Rectal smooth muscle tissue (tissue), 1 donor: Measurements from ENCODE around the gene RBBP8.

Experiments
- H3K27ac ChIP-seq: one replicate; pipeline ENCODE4 v1.7.0; 2013; ENCODE audit warnings: low read depth, low read length, inconsistent platforms
- H3K27me3 ChIP-seq: one replicate; pipeline ENCODE4 v1.7.0; 2013; ENCODE audit warnings: low read length; ENCODE audit not compliant: control insufficient read depth, insufficient read depth
- H3K36me3 ChIP-seq: one replicate; pipeline ENCODE4 v1.7.0; 2013; ENCODE audit warnings: low read length; ENCODE audit not compliant: control insufficient read depth, insufficient read depth
- H3K4me1 ChIP-seq: one replicate; pipeline ENCODE4 v1.7.0; 2013; ENCODE audit warnings: low read length; ENCODE audit not compliant: control insufficient read depth, insufficient read depth
- H3K4me3 ChIP-seq: one replicate; pipeline ENCODE4 v1.7.0; 2013; ENCODE audit warnings: low read length
- H3K9ac ChIP-seq: one replicate; pipeline ENCODE4 v1.7.0; 2013; ENCODE audit warnings: low read length

Gene RBBP8

DNA sequence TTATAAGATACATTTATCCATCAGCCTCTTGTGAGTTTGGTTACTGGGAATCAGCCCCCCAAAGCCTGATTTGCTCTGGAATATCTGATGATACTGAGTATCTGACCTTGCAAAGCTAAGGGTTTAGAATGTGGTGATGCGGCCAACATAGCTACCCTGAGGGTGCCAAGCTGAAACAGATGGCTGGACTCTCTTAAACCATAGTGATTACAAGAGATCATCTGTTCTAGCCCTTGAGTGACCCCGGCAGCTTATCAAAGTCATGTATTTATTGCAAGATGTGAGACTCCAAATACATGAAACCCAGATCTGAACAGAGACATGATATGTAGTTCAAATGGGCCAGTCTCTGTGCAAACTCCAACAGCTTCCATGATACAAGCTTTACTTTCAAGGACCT is 124.0 kb downstream of the RBBP8 start:
- no peak overlapping the region for H3K9ac ChIP-seq
- H3K27ac ChIP-seq = no peak overlapping the region
- H3K4me3 ChIP-seq = no peak overlapping the region
- no peaks in the 10 kb centered on the region for H3K36me3 ChIP-seq
- no peaks in the 10 kb centered on the region for H3K27me3 ChIP-seq
- H3K4me1 ChIP-seq = no peaks in the 10 kb centered on the region

DNA sequence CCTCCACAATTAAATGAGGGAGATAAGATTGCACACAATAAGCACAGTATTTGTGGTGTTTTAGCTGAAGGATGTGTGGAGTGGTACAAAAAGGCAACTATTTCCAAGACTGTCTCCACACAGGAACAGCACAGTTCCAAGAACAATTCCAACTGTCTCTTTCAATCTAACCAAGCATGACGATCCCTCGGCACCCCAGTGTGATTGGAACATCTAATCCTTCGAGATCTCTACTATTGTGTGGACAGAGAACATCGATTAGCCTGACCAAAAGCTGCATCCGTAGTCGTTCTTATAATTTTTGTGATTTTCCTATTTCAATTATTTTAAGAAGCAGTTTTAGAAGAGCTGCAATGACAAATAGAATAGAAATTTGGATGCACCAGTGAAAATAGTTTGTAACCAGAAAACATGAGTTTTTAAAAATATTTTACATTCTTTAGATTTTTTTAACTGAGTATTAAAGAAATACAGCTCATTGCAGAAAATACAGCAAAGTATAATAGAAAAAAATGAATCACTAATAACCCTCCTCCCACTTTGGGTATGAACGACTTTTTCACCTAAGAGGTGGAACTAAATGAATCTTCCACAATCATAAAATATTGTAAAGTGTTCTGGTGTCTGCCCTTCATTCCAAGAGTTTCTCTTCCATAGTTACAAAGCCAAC is 125.8 kb downstream of the RBBP8 start:
- H3K4me3 ChIP-seq = no peak overlapping the region
- no peaks in the 10 kb centered on the region for H3K36me3 ChIP-seq
- no peaks in the 10 kb centered on the region for H3K4me1 ChIP-seq
- no peak overlapping the region for H3K9ac ChIP-seq
- no peaks in the 10 kb centered on the region for H3K27me3 ChIP-seq
- no peak overlapping the region for H3K27ac ChIP-seq

DNA sequence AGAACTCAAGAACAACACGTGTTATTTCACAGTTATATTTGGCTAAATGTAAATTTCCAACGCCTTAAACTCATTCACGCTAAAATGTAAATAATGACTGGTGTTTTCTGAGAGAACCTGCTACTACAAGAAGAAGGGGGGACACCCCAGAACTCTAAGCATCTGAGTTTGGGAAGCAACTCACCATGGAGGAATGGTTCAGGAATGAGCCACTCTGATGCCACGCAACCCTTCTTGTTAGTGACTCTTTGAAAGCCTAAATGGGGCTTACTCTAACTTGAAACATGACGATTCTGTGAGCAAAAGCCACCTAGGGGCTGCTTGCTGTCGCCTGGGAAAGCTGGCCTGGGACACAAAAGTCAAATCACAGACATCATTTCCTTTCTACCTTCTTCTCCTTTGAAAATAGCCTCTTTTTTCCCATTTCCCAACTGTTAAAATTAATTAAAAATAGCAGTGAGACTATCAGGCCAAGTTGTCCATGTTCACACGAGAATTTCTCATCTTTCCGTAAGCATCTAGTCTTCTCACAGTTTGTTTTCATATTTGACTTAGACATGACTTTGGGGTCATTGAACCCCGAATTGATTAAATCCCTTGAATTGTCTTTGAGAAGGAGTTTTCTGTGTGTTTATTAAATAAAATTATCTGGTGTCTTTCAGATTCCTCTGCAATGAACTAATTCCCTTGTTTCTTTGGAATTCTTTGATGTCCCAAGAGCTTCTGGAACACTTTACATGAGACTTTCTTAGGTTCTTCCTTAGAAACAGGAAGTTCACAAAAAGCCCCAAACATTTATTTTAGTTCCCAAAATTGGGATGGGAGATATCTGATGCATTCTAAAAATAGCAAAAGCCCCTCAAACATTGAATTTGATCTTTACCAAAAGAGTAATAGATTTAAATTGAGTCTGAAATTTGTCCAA is 126.7 kb downstream of the RBBP8 start:
- H3K4me3 ChIP-seq = no peak overlapping the region
- H3K36me3 ChIP-seq = no peaks in the 10 kb centered on the region
- no peaks in the 10 kb centered on the region for H3K27me3 ChIP-seq
- H3K4me1 ChIP-seq = no peaks in the 10 kb centered on the region
- H3K27ac ChIP-seq = no peak overlapping the region
- no peak overlapping the region for H3K9ac ChIP-seq

GRCh38 chr18:23062011-23062410 is 128.9 kb downstream of the RBBP8 start:
- Histone ChIP-seq H3K4me1 (no peaks in the 10 kb centered on the region), H3K36me3 (no peaks in the 10 kb centered on the region), H3K9ac (no peak overlapping the region), H3K27ac (no peak overlapping the region), H3K4me3 (no peak overlapping the region), H3K27me3 (no peaks in the 10 kb centered on the region)

DNA sequence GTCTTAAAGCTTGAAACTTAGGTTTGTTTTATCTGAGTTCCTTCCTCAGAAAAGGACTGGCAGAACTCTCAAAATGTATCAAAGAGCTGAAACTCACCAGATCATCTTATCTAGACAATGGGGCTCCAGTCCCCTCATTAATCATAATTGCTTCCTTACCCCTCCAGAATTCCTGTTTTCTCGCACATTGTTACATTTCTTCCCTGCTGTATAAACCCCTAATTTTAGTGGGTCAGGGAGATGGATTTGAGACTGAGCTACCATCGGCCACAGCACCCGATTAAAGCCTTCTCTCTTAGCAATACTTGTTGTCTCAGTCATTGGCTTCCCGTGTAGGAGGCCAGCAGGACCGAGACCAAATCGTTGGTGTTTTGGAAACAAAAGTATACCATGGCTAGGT is 130.4 kb downstream of the RBBP8 start:
- H3K36me3 ChIP-seq = no peaks in the 10 kb centered on the region
- no peak overlapping the region for H3K9ac ChIP-seq
- H3K27ac ChIP-seq = no peak overlapping the region
- no peaks in the 10 kb centered on the region for H3K4me1 ChIP-seq
- no peaks in the 10 kb centered on the region for H3K27me3 ChIP-seq
- no peak overlapping the region for H3K4me3 ChIP-seq

GRCh38 chr18:23065234-23065806 is 132.2 kb downstream of the RBBP8 start:
- Histone ChIP-seq H3K4me3 (no peak overlapping the region), H3K27ac (no peak overlapping the region), H3K36me3 (no peaks in the 10 kb centered on the region), H3K4me1 (no peaks in the 10 kb centered on the region), H3K27me3 (no peaks in the 10 kb centered on the region), H3K9ac (no peak overlapping the region)

DNA sequence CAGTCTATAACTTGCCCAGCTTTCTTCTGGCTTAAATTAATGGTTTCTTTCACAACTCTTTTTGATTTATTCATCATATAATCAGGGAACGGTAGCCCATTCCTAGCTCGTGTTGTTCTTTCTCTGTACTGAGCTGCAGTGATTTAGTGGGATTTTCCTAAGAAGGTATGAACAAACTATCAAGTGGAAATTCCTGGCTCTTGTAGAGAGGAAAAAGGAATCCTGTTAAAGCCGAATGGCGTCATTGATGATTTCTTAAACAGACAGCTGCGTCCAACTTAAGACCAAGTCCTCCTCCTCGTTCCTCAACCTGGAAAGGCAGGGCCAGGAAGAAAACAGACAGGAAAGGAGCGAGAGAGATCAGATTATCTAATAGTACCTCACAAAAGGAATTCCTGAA is 132.9 kb downstream of the RBBP8 start:
- Histone ChIP-seq H3K36me3 (no peaks in the 10 kb centered on the region), H3K27me3 (no peaks in the 10 kb centered on the region), H3K27ac (no peak overlapping the region), H3K9ac (no peak overlapping the region), H3K4me1 (no peaks in the 10 kb centered on the region), H3K4me3 (no peak overlapping the region)

DNA sequence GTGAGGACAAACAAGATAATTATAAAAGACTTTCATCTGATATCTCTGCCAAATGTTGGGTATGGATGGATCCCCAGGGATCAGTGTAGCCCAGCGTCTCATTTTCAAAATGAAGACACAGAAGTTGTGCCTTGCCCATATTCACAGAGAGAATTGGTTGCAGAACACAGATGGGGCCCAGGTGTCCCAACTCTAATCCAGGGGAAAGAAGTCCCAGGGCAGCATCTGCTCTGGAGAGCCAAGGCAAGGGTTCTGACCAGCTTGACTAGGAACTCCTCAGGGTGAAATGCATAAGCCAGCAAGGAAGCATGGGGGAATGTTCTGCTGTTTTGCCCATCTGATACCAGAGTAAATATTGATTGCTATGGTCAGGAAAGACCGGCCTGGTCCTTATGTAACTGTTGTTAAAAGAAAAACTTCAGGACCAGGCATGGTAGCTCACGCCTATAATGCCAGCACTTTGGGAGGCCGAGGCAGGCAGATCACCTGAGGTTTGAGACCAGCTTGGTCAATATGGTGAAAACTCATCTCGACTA is 133.4 kb downstream of the RBBP8 start:
- Histone ChIP-seq H3K4me1 (no peaks in the 10 kb centered on the region), H3K4me3 (no peak overlapping the region), H3K9ac (no peak overlapping the region), H3K36me3 (no peaks in the 10 kb centered on the region), H3K27ac (no peak overlapping the region), H3K27me3 (no peaks in the 10 kb centered on the region)

DNA sequence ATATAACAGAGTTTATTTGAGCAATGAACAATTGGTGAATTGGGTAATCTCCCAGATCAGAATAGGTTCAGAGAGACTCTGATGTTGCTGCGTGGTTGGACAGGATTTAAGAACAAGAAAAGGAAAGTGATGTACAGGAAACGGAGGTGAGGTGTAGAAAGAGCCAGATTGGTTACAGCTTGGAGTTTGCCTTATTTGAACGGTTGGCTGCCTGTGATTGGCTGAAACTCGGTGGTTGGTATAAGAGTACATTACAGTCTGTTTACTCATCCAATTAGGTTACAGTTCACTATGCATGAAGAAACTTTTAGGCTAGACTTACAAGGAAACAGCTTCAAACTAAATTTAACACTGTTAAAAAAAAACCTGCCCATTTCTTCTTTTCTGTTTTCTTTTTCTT is 134.1 kb downstream of the RBBP8 start:
- H3K27me3 ChIP-seq = no peaks in the 10 kb centered on the region
- H3K4me3 ChIP-seq = no peak overlapping the region
- H3K4me1 ChIP-seq = no peaks in the 10 kb centered on the region
- no peak overlapping the region for H3K27ac ChIP-seq
- H3K9ac ChIP-seq = no peak overlapping the region
- H3K36me3 ChIP-seq = no peaks in the 10 kb centered on the region

GRCh38 chr18:23068011-23068410 is 134.9 kb downstream of the RBBP8 start:
- H3K4me1 ChIP-seq = no peaks in the 10 kb centered on the region
- H3K9ac ChIP-seq = no peak overlapping the region
- H3K27me3 ChIP-seq = no peaks in the 10 kb centered on the region
- H3K36me3 ChIP-seq = no peaks in the 10 kb centered on the region
- H3K27ac ChIP-seq = no peak overlapping the region
- H3K4me3 ChIP-seq = no peak overlapping the region

DNA sequence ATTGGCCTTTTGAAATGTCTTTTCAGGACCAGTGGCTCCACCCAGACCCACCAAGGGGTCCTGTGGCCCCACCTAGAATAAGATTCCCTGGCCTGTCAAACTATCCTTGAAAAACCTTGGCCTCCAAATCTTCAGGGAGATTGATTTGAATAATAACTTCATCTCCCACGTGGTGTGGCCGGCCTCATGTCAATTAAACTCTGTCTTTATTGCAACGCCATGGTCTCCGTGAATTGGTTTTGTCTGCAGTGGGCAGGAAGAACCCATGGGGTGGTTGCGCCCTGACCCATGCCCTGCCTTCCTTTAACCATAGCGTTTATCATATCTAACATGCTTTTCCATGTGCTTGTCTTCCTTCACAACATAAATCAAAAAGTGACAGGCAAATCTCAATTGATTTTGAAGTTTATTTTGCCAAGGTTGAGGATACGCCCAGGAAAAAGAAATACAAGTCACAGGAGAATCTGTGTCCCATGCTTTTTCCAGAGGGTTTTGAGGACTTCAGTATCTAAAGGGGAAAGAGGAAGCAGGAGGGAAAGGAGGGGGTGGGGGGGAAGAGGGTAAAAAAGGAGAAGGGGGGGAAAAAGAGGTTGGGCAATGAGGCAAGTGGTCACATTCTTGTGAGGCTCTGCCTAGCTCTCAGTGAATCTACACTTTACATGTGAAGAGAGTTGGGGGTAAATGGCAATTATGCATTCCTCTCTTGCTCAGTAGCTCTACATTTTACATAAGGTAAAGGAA is 135.6 kb downstream of the RBBP8 start:
- H3K27me3 ChIP-seq = no peaks in the 10 kb centered on the region
- H3K27ac ChIP-seq = no peak overlapping the region
- no peaks in the 10 kb centered on the region for H3K4me1 ChIP-seq
- H3K9ac ChIP-seq = no peak overlapping the region
- no peaks in the 10 kb centered on the region for H3K36me3 ChIP-seq
- no peak overlapping the region for H3K4me3 ChIP-seq

DNA sequence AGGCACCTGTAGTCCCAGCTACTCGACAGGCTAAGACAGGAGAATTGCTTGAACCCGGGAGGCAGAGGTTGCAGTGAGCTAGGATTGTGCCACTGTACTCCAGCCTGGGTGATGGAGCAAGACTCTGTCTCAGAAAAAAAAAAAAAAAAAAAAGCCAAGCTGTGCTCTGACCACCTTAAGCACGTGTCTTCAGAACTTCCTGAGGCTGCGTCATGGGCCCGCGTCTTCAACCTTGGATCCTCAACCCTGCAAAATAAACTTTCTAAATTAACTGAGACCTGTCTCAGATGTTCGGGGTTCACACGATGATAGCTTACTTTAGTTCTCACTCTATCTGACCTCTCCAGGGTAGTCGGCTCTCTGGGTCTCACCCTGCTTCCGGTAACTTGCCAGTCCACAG is 136.4 kb downstream of the RBBP8 start:
- no peaks in the 10 kb centered on the region for H3K36me3 ChIP-seq
- no peak overlapping the region for H3K27ac ChIP-seq
- H3K9ac ChIP-seq = no peak overlapping the region
- H3K4me3 ChIP-seq = no peak overlapping the region
- H3K4me1 ChIP-seq = no peaks in the 10 kb centered on the region
- H3K27me3 ChIP-seq = no peaks in the 10 kb centered on the region
